Measurements from ENCODE around the gene NME7.
"Not testable (repeated sequence)": the region's sequence is repeated elsewhere in the genome, so short reads cannot be mapped to it uniquely, and the experiment has no call there.

Gene NME7

DNA sequence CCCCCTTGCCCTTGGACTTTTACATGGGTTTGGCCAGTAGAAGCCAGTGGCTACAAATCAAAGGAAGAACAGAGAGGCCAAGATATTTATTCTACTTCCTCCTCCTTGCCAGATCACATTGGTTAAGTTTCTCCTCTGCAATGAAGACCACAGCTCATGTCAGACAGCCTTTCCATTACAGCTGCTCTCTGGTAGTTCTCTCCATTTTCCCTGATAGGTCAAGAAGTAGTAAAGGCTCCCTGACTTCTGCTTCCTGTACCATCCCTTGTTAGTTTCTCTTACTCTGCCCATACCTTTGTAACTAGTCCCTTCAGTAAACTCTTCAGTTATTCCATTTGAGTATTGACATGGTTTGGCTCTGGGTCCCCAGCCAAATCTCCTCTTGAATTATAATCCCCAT, 27.8 kb downstream of the NME7 start:
- DNase-seq = no peak

DNA sequence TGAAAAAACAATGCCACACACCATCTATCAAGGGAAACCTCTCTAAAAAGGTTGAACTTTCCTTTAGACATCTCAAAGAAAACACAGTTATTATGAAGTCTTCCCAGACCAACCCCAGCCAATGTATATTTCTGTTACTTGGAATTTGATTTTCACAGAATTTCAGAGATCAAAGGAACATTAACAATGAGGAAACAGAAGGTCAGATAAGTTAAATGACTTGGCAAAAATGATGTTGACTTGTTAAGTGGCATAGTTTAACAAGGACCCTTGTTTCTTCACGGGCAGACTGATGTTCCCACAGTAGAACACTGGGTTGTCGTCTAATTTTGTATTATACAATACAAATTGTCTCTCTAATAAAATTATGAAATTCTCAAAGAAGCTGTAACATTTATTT, 29.0 kb downstream of the NME7 start:
- DNase-seq = no peak

DNA sequence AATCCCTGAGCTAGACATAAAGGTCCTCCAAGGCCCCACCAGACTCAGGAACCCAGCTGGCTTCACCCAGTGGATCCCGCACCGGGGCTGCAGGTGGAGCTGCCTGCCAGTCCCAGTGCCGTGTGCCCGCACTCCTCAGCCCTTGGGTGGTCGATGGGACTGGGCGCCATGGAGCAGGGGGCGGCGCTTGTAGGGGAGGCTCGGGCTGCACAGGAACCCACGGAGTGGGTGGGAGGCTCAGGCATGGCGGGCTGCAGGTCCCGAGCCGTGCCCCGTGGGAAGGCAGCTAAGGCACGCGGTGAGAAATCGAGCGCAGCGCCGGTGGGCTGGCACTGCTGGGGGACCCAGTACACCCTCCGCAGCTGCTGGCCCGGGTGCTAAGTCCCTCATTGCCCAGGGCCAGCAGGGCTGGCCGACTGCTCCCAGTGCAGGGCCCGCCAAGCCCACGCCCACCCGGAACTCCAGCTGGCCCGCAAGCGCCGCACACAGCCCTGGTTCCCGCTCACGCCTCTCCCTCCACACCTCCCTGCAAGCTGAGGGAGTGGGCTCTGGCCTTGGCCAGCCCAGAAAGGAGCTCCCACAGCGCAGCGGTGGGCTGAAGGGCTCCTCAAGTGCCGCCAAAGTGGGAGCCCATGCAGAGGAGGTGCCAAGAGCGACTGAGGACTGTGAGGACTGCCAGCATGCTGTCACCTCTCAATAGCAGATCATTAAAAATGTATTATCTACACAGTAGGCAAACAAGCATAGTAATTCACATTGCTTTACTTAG, 30.5 kb downstream of the NME7 start:
- not testable (repeated sequence) for DNase-seq

DNA sequence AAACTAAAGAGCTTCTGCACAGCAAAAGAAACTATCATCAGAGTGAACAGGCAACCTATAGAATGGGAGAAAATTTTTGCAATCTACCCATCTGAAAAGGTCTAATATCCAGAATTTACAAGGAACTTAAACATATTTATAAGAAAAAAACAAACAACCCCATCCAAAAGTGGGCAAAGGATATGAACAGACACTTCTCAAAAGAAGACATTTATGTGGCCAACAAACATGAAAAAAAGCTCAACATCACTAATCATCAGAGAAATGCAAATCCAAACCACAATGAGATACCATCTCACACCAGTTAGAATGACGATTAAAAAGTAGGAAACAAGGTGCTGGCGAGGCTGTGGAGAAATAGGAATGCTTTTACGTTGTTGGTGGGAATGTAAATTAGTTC, 32.9 kb downstream of the NME7 start:
- DNase-seq = not testable (repeated sequence)

DNA sequence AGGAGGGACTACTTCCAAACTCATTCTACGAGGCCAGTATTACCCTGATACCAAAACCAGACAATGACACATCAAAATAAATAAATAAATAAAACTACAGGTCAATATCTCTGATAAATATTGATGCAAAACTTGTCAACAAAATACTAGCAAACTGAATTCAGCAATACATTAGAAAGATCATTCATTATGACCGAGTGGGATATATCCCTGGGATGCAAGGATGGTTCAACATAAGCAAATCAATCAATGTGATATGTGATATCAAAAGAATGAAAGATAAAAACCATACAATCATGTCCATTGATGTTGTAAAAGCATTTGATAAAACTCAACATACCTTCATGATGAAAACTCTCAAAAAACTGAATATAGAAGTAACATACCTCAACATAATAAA, 36.7 kb downstream of the NME7 start:
- DNase-seq = no peak

DNA sequence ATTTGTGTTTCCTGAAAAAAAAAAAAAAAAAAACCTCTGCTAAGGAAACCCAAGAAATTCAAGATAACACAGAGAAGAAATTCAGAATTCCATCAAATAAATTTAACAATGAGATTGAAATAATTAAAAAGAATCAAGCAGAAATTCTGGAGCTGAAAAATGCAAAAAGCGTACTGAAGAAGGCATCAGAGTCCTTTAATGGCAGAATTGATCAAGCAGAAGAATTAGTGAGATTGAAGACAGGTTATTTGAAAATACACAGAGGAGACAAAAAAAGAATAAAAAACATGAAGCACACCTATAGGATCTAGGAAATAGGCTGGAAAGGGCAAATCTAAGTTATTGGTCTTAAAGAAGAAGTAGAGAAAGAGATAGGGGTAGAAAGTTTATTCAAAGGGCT, 38.2 kb downstream of the NME7 start:
- DNase-seq = no peak

DNA sequence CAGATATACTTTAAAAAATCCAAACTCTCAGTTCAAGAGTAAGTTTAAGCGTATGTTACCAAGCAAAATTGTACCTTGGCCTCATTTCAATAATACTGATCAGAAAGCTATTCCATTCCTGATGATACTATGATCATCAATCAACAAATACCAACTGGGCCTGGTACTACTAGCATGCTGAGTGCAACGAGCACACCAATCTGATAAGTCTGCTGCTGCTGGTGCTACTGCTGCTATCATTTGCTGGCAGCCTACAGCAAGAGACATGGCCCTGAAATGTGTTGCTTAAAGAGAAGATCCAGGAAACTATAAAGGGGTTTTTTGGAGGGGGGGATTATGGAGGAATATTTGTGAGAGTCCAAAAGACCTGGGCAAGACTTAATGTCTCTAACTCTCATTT, 39.7 kb downstream of the NME7 start:
- DNase-seq = no peak

DNA sequence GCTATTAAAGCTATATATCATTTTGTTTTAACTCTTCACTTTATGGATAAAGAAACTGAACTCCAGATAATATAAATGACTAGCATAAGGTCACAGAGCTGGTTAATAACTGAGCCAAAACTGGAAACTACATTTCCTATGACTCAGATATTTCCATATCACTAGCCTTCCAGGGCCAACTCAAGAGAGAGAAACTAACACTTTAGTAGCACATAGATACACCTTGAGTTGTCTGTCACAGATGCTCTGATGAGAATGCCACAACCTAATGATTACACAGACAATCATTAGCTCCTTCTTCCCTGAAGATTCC, 40.7 kb downstream of the NME7 start:
- no peak for DNase-seq

DNA sequence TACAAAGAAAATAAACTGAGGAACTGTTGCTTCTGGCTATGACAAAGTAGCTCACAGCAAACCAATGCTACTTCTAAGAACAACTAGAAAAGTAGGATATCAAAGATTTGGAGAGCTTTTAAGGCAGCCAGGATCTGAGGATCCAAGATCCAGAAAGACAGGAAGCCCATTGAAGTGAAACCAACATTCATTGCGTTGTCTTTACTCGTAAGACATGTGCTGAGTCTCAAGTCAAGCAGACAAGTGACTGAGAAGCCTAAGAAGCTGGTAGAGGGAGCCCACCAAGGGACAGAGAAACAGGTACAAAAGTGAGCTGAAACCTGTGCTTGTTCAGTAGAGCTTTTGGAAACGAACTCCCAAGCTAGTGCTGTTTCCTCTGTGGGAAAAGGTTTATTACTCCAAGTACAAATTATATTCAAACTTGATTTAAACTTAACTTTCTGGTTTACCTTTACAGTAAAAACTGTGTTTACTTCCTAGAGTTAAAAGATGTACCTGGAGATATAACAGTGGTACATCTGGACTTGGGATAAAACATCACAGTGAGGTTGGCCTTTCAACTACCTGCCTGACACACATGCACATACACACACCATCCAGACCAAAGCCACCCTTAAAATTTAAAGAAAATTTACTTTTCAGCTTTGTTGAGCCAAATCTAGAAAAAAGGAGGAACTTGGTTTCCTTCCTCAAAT, 41.2 kb downstream of the NME7 start:
- DNase-seq = no peak

DNA sequence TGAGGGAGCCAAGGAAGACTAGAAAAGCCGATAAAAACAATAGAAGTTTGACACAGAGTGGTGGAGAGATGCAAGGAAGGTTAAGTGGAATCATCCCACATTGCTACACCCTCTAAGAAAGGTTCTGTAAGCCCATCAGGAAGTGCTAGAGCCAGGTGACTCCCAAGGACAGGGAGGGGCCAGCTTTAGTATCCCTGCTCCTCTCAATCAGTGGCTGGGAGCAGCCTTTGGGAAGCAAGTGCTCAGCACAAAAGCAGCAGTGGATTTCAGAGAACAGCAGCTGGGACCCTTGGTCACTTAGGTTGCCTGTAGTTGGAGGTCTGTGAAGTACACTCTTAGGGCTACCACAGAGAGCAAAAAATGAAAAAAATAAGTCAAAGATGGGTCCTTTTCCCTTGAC, 42.5 kb downstream of the NME7 start:
- no peak for DNase-seq

DNA sequence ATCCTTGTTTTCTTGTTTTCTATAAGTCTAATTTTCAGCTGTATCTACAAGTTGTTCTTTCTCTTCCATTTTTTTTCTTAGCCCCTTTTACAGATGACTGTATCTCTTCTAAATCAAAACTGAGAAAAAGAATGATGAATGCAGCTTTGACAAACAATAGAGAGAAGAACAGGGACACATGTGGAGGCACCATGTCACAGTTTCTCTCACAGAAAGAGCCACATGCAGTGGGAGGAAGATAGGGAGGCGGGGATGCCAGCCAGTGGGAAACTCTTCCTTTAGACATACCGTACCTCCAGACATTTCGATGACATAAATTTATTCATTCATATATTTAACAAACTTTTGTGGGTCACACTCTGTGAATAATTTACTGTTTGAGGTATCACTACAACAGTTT, 45.5 kb downstream of the NME7 start:
- DNase-seq = no peak

DNA sequence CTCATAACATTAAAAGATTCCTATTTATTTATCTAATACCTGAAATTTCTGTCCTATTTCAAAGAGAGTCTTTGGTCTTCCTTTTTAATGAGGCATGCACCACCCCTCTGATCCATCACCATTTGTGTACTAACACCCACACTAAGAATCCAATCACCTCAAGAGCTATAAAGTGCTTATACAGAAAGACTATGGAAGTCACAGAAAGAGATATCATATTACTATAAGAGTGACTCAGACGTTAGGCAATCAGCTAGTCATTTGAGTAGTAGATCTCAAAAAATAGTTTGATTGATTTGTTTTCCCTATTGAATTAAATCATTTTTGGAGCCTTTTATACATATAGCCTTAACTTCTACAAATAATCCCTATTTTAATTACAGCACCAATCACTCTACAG, 46.1 kb downstream of the NME7 start:
- no peak for DNase-seq

DNA sequence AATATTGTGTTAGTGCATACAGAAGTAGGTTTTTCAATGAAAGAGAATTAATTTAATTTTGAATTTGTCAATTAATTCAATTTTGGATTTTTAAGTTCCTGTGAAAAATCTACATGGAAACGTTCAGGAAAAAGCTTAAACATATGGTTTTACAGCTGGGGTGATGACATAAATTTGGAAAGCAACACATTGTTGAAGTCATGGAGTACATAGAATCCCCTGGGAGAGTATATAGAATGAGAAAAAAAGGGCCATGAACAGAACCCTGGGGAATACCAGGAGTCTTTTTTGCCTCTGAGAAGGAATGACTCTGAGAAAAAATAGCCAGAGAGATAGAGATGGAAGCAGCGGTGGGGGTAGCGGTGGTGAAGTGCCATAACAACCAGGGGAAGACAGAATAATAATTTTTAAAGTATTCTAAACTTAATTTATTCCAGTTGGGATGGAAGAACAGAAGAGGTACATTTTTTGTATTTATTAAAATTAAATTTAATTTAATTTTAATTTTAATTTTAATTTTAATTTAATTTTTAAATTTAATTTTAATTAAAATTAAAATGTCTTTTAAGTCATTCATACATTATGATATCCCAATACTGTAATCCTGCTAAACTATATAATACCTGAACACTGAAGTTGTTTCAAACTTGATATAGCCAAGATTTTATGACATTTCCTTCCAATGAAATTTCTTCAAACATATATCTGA, 48.9 kb downstream of the NME7 start:
- no peak for DNase-seq

DNA sequence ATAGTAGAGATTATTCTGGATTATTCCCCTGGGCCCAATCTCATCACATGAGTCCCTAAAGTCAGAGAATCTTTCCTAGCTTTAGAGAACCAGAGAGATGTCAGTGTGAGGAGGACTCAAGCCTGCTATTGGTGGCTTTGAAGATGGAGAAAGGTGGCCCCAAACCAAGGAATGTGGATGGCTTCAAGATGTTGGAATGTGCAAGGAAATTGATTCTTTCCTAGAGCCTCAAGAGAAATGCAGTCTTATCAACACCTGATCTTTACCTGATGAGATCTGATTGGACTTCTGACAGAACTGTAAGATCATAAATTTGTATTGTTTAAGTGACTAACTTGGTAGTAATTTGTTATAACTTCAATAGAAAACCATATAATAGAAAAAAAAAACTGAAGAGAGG, 51.0 kb downstream of the NME7 start:
- no peak for DNase-seq

DNA sequence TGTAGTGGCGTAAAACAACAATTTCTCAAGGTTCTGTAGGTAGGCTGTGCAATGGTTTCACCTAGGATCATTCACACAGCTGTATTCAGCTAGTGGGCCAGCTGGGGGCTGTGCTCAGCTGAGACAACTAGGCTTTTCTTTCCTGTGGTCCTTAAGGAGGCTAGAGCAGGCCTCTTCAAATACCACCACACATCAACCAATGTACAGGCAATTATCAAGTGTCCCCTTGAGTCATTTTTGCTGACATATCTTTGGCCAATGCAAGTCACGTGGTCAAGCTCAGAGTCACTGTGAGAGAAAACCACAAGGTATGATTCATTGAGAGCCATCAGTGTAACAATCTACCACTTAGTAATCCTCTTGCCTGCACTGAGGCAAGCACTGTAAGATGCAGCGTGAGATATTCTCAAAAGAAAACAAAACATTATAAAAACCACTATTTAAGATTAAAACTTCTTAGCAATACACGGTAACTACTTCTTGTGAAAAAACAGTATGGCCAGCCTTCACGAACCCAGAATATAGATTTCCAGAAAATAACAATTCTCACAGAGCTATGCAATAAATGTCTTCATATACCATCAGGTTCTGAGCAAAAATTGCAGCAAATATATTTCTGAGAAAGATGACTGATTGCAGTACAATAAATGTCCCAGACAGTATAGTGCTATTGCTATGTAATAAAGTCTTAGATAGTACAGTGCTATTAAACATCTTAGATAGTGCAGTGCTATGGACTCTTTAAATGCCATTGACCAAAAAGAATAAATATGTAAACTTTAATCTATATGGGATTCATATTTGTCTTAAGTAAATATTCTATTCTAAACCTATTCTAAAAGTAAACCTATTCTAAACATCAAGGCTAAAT, 55.3 kb downstream of the NME7 start:
- no peak for DNase-seq

DNA sequence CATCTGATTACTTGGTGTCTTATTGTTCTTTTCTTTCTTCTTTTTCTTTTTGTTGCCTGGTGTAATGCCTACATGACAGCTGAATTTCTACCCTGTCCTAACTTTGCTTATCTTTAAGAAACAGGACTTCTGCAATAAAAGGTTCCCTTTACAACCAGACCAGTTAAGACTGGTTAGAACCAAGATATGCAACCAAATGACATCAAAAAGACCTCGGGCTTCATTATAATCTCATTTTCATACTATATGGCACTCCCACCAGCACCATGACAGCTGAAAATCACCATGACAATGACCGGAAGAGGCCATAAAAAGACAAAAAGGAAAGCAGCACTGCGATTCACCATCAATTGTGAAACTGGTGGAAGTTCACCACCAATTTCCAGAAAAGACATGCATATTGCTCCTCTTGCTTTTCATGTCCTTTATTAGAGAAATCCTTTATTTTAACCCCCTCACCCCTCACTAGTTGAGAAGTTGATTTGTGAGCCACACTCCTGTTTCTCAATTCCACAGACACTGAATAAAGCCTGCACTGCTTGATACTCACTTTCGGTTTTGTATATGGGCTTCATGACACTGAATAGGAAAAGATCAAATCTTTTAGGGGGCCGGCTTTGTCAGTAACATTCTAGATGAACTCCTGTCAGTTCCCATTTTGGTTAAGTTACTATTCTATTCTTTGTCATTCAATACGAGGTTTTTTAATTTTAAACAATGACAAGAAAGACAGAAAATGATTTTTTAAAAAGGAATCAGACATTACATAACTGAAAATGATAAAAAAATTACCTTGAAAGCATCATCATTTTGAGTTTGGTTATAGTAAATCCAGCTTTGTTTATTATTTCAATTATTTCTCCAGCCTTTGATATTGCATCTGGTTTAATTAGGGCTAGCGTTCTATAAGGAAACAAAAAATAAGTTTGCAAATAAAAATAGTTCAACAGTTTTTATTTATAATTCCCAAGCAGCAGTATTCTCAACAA, 58.1 kb downstream of the NME7 start:
- no peak for DNase-seq

DNA sequence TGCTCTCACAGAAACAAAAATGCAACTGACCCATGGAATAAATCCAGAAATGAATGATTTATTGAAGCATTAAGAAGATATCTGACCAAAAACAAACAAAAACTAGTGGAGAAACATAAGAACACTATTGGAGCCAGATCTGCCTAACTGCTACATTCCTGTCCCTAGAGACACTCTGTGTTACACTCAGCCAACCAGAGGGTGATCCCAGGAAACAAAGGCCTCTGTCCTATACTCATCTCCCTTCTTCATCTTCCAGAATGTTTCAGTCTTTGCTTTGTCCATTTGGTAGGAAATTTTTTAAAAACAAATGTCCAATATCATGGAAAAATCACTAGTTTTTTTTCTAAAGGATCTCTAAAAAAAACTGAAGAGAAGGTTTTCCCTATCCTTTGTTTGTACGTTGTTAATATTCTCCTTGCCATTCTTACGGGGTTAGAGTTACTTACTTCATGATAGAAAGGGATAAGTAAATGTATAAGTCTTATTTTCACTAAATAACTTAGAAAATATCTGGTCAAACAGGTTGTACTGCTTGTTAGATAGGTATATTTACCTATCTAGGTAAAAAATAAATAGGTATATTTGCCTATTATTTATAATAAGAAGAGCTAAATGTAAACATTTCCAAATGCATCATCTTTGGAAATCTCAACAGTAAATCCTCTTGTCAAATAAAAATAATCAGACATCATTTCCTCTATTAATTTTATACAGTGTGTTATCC, 59.1 kb downstream of the NME7 start:
- DNase-seq = no peak

DNA sequence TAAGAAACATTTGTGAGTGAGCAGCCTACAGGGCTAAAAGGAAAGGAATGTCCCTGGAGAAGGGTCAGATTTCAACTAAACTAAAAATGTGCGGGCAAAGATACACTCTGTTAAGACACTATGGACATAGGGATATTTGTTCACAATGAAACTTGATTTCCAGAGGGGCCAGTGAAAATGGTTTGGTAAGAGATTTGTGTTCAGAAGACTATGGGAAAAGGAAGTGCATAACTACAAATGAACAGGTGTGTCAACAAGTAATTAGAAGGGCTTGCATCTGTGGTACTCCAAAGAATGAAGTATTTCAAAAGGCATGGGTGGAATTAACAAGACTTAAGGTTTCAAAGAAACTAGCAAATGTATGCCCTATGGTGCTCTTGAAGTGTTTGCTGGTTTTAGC, 60.4 kb downstream of the NME7 start:
- no peak for DNase-seq

DNA sequence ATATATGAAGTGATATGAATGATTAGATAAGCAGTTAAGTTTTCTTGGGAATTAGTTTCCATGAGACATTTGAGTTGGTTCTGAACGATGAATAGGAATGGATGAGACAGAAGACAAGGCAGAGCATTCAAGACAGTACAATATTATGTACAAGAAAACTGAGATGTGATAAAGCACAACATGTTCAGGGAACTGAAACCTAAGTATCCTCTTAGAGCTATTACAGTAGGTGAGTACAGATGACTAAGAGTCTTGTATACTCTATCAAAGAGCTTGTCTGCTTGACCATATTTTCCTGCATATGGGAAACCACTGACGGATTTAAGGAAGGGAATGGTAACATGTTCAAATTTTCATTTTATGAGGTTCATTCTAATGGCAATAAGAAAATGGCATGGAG, 61.6 kb downstream of the NME7 start:
- DNase-seq = no peak

DNA sequence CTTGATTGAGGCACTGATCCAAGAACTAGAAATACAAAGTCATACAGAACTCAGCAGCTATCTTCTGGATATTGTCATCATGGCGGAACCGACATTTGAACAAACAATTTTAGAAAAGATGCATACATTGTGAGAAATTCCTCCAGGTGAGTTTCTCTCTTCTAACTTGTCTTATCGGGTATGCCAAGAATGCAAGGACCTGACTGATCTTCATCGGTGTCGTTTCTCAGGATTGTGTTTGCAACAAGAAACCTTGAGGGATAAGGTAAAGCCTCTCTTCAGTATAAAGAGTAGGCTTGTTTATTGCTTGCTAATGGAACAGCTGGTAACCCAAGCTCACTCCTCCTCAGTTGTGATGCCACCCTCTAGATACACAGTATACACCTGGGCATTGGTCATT, 62.2 kb downstream of the NME7 start:
- DNase-seq = no peak

DNA sequence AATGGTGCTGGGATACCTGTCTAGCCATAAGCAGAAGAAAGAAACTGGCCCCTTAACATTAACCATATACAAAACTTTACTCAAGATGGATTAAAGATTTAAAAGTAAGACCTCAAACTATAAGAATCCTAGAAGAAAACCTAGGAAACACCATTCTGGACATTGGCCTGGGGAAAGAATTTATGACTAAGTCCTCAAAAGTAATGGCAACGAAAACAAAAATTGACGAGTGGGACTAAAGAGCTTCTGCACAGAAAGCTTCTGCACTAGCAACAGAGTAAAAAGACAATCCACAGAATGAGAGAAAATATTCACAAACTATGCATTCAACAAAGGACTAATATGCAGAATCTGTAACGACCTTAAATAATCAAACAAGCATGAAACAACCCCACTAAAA, 66.7 kb downstream of the NME7 start:
- no peak for DNase-seq

All from activated T-cell treated with anti-CD3 and anti-CD28 coated beads, Interleukin-2, amount 50 U/mL, for 1 hour (primary cell).